GM21381 (cell line): ENCODE data around the gene CEACAM1.
"Not testable (repeated sequence)": the region's sequence is repeated elsewhere in the genome, so short reads cannot be mapped to it uniquely, and the experiment has no call there.

Source experiments
- ATAC-seq: cut with Tn5 transposase; IDR thresholded peaks from one replicate; pipeline ENCODE4 v1.9.1; 2021; ENCODE audit warnings: mild to moderate bottlenecking, moderate library complexity; ENCODE audit not compliant: unreplicated experiment

Gene CEACAM1

GRCh38 chr19:42477933-42478332 lies 50.3 kb downstream of the CEACAM1 start:
- no peak for ATAC-seq

DNA sequence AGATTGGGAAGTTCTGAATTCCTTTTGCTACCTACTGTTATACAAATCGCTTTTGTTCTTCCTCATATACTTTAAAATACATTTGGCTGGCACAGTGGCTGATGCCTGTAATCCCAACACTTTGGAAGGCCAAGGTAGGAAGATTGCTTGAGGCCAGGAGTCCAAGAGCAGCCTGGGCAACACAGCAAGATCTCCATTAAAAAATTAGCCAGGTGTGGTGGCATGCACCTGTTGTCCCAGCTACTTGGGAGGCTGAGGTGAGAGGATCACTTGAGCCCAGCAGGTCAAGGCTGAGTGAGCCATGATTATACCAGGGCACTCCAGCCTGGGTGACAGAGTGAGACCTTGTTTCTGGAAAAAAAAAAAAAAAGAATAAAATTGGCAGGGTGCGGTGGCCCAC lies 51.2 kb downstream of the CEACAM1 start:
- ATAC-seq = no peak

GRCh38 chr19:42475366-42475765 lies 52.9 kb downstream of the CEACAM1 start:
- no peak for ATAC-seq

GRCh38 chr19:42474743-42475142 lies 53.5 kb downstream of the CEACAM1 start:
- no peak for ATAC-seq

DNA sequence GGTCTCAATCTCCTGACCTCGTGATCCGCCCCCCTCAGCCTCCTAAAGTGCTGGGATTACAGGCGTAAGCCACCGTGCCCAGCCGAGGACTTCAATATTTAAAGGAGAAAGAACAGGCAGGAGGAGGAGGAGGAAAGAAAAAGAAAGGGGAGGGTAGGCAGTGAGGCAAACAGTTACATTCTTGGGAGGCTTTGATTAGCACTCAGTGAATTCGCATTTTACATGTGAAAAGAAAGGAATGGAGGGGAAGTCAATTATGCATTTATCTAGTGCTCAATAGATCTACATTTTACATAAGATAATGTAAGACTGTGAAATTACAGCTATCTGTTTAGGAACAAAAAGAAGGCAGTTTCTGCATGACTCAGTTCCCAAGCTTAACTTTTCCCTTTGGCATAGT lies 54.6 kb downstream of the CEACAM1 start:
- no peak for ATAC-seq

DNA sequence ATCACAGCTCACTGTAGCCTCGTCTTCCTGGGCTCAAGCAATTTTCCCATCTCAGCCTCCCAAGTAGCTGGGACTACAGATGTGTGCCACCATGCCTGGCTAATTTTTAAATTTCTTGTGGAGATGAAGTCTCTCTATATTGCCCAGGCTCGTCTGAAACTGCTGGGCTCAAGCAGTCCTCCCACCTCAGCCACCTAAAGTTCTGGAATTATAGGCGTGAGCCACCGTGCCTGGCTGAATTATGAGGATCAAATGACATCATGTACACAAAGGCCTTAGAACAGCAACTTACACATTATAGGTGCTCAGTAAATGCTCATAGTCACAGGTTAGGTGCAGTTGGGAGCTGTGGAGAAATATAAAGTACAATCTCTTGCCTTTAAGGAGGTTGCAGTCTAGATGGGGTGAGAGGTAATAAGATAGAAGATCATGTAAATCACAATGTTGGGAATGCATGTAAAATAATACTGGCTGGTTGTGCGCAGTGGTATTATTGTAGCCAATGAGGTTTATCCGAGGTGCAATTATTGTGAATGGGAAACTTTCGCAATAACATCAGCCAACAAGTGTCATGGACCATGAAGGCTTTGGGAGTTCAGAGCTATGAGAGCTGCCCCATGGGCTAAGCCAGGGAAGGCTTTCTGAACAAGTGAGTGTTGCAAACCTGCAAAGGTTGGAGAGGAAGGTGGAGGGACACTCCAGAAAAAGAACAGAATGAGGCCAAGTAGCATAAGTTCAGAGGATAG lies 55.7 kb downstream of the CEACAM1 start:
- no peak for ATAC-seq

- ATAC-seq = no peak
Observed at GRCh38 chr19:42471554-42472249, 56.6 kb downstream of the CEACAM1 start.

- ATAC-seq = no peak
Observed at GRCh38 chr19:42469311-42470235, 58.7 kb downstream of the CEACAM1 start.

DNA sequence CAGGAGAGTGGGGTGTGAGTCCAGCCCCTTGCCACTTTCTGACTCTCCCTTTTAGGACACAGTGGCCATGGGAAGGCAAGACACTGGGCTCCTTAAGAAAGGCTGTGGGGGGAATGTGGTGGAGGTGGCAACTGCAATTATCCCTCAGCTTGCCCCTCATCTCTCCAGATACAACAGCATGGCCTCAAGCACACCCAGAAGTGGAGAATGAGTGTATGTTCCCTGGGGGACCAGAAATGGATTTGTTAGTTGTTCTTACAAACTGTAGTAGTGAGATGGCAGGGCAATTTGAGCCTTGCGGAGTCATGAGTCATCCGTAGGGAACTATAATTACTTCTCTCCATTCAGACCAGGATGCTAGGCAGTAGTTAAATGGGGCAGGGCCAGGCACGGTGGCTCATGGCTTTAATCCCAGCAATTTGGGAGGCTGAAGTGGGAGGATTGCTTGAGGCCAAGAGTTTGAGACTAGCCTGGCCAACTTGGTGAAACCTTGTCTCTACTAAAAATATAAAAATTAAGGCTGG lies 59.9 kb downstream of the CEACAM1 start:
- ATAC-seq = no peak

GRCh38 chr19:42467183-42467760 lies 61.0 kb downstream of the CEACAM1 start:
- no peak for ATAC-seq

DNA sequence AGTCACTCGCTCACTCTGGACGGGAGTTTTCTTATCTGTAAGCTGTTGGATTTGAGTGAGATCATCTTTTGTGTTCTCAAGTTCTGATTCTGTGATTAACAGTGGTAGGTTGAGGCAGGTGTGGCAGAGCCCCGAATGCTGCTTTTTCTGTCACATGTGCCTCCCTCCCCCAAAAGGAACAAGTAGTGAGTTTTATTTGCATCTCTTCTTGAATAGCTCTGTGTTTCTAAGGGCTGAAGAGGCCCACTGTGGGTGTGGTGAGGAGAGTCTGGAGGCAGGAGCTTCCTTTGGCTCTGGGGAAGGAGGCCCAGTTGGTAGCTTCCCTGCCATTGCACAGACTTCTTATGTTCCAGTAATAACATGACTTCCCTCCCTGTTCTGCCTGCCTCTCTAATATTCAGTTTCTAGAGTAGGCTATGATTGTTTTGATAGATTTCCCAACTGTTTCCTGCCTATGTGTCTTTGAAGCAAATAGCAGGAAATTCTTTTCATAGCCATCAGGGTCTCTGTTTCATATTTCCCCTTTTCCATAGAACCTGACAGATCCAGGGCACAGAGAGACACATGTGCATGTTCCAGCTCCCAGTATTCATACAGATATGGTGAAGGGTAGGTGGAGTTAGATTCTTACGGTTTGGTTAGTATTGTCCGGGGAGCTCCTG lies 61.6 kb downstream of the CEACAM1 start:
- ATAC-seq = no peak

DNA sequence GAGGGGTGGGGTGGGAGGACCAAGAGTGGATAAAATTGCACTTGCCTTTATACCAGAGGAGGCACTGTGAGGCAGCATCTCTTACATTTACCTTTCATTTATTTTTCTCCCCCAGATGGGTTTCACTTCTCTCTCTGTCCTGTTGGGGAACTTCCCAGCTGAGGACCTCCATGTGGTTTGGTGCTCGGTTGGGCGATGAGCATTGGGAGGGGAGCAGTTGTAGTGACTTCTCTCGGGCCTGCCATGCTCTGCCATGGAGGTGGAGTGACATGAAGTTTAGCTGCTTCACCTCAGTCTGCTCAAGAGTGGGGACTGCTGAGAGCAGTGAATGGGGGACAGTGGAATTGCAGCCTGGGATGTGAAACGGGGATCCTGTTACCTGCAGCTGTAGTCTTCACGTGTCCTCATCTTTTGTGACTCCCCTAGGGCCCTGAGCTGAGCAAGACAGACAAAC lies 62.4 kb downstream of the CEACAM1 start:
- ATAC-seq = peak; percentile 69

DNA sequence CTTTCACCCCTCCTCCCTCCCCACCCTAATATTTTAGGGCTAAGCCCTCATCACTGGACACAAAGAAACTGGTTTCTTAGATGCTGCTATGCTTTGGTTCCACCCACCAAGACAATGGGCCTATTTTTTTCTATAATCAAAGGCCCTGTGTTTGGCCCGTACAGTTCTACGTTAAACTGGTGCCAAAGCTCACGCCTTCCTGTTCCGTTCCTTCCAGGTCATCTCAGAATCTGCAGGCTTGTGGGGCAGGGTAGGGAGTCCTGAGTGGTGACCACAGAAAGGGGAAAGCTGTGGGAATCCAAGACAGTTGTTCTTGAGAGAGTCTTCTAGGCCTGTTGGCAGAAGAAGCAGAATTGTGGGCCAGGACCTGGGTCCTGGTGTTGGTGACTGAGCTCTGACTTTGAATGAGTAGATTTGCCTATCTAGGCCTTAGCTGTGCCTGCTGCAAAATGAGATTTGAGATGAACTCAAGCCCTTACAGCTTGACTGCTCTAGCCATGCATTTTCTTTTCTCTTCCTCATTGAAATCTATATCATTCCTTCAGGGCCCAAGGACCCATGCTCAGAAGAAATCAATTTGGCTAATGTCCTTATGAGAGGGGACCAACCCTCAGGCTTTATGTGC lies 66.5 kb downstream of the CEACAM1 start:
- ATAC-seq = no peak

DNA sequence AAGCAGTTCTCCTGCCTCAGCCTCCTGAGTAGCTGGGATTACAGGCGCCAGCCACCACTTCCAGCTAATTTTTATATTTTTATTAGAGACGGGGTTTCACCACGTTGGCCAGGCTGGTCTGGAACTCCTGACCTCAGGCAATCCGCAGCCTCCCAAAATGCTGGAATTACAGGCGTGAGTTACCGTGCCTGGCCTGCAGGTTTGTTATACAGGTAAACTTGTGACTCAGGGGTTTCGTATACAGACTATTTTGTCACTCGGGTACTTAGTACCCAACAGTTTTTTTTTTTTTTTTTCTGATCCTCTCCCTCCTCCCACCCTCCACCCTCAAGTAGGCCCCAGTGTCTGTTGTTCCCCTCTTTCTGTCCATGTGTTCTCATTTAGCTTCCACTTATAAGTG lies 67.0 kb downstream of the CEACAM1 start:
- ATAC-seq = not testable (repeated sequence)

DNA sequence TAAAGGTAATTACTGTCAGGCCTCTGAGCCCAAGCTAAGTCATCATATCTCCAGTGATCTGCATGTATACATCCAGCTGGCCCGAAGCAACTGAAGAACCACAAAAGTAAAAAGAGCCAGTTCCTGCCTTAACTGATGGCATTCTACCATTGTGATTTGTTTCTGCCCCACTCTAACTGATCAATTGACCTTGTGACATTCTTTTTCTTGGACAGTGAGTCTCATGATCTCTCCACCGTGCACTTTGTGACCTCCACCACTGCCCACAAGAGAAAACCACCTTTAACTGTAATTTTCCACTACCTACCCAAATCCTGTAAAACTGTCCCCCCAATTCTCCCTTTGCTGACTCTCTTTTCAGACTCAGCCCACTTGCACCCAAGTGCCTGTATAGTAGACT lies 68.4 kb downstream of the CEACAM1 start:
- no peak for ATAC-seq
